ENCODE measurements around the gene FCAMR.

Gene FCAMR

DNA sequence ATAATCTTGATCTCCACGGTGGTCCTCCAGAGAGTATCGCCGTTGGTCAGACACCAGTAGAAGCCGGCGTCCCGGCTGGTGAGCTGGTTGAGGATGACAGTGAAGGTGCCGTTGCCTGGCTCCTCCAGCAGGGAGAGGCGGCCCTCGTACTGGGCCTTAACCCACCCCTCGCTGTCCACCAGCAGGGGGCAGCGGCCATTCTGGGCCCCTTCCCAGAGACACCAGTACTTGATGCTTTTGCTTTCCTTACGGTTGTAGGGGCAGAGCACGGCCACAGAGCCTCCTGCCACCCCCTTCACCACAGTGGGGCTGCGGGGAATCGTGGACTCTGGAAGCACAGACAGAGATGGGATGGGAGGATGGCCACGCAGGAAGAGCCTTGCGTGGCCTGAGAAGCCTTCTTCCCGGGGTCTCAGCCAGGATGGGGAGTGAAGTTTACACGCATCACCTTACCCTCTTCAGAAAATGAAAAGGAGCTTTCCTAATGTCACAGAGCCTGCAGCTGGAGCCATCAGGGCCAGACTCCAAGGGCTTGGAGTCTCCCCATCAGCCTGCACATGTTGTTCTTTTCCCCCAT lies 34.7 kb downstream of the FCAMR start:
- ChIA-PET POLR2A (no interaction called here), CTCF (interaction anchor here (0.6 to 4.6 kb wide), 25 partner anchors 8 to 390 kb away, joined by 3 to 45 read pairs (median 3); partner anchors contain the start of genes DYRK3, FCMR and PIGR)
- H3K36me3 ChIP-seq (ENCODE audit: control insufficient read depth in 2 of 2, insufficient read depth in 1 of 2, low read length in 2 of 2), result no peaks in the 10 kb centered on the region
- H3K9me3 ChIP-seq (ENCODE audit: control insufficient read depth, insufficient read depth, low read depth, low read length), result no peaks in the 10 kb centered on the region
- no peak overlapping the region for H3K27ac ChIP-seq (ENCODE audit: extremely low read depth, low read depth, low read length)
- TF ChIP-seq ZBTB1 (tag by site-specific recombination; IDR thresholded peaks at IDR 0.05), result no peak
- TF ChIP-seq, protein P1, sequence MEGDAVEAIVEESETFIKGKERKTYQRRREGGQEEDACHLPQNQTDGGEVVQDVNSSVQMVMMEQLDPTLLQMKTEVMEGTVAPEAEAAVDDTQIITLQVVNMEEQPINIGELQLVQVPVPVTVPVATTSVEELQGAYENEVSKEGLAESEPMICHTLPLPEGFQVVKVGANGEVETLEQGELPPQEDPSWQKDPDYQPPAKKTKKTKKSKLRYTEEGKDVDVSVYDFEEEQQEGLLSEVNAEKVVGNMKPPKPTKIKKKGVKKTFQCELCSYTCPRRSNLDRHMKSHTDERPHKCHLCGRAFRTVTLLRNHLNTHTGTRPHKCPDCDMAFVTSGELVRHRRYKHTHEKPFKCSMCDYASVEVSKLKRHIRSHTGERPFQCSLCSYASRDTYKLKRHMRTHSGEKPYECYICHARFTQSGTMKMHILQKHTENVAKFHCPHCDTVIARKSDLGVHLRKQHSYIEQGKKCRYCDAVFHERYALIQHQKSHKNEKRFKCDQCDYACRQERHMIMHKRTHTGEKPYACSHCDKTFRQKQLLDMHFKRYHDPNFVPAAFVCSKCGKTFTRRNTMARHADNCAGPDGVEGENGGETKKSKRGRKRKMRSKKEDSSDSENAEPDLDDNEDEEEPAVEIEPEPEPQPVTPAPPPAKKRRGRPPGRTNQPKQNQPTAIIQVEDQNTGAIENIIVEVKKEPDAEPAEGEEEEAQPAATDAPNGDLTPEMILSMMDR (tag by site-specific recombination; IDR thresholded peaks at IDR 0.05), result peak; percentile 51; the same call in 1 of the 2 replicates
- no peak overlapping the region for H3K4me3 ChIP-seq (ENCODE audit: low read depth, low read length)
- no peaks in the 10 kb centered on the region for H3K4me1 ChIP-seq (ENCODE audit: control insufficient read depth, insufficient read depth, low read length)

DNA sequence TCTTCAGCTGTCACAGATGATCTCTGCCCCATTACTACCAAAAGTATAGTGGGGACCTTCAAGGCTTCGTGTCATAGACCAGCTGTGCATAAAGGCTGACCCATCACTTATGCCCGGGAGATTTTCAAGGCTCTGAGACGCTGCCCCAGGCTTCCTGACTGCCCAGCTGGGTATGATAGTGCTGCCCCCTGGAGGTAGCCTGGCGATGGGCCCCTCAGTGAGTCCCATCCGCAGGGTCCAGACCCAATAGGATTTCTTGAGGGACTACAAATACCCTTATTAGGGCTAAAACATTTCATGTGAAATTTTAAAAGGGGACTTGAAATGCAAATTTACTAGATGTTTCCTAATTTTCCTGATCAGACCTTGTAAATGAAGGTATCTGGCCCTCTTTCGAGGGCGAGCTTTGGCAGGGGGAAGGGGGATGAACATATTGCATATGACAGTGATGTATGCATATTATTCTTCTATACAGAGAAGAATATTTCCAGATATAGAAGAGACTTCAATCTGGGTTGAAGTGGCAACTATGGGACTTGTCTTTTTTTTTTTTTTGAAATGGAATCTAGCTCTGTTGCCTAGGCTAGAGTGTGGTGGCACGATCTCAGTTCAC lies 36.8 kb downstream of the FCAMR start:
- no peaks in the 10 kb centered on the region for H3K36me3 ChIP-seq (ENCODE audit: control insufficient read depth in 2 of 2, insufficient read depth in 1 of 2, low read length in 2 of 2)
- no peaks in the 10 kb centered on the region for H3K9me3 ChIP-seq (ENCODE audit: control insufficient read depth, insufficient read depth, low read depth, low read length)
- ChIA-PET CTCF (interaction anchor here (0.6 to 4.6 kb wide), 24 partner anchors 8 to 1036 kb away, joined by 3 to 45 read pairs (median 4); partner anchors contain the start of genes FCMR and PIGR), POLR2A (no interaction called here)
- H3K27ac ChIP-seq (ENCODE audit: extremely low read depth, low read depth, low read length), result no peak overlapping the region
- no peak for TF ChIP-seq FEZF1 (tag by site-specific recombination; IDR thresholded peaks at IDR 0.05)
- no peaks in the 10 kb centered on the region for H3K4me1 ChIP-seq (ENCODE audit: control insufficient read depth, insufficient read depth, low read length)
- H3K4me3 ChIP-seq (ENCODE audit: low read depth, low read length), result no peak overlapping the region

DNA sequence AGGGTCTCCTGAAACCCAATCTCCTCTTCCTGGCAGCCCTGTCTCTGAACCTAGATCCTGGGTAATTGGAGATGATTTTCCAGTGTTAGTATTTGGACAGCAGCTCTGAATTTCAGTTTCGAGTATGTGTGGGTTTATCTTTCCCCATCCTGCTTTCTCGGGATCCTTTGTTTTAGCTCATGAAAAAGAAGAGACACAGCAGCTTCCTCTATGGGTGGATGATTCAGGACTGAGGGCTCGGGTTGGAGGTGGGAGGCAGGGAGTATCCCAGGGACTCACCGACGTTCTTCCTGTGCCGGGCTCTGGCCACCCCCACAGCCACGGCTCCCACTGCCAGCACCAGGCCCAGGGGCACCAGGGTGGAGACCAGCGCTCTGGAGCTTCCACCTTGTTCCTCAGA lies 38.1 kb downstream of the FCAMR start:
- H3K4me3 ChIP-seq (ENCODE audit: low read depth, low read length), result no peak overlapping the region
- no peaks in the 10 kb centered on the region for H3K9me3 ChIP-seq (ENCODE audit: control insufficient read depth, insufficient read depth, low read depth, low read length)
- ChIA-PET CTCF (interaction anchor here (0.7 to 3.7 kb wide), 6 partner anchors 9 to 873 kb away, joined by 3 to 15 read pairs (median 4); no protein-coding TSS in a partner anchor), POLR2A (no interaction called here)
- H3K27ac ChIP-seq (ENCODE audit: extremely low read depth, low read depth, low read length), result no peak overlapping the region
- no peaks in the 10 kb centered on the region for H3K4me1 ChIP-seq (ENCODE audit: control insufficient read depth, insufficient read depth, low read length)
- no peaks in the 10 kb centered on the region for H3K36me3 ChIP-seq (ENCODE audit: control insufficient read depth in 2 of 2, insufficient read depth in 1 of 2, low read length in 2 of 2)
- no peak for TF ChIP-seq BCL11A (tag by site-specific recombination; IDR thresholded peaks at IDR 0.05; ENCODE audit: low read depth)
- TF ChIP-seq EGR2 (tag by site-specific recombination; IDR thresholded peaks at IDR 0.05; ENCODE audit: low read depth), result 0 out of 2 replicates have a peak, but pooled peaks have one; percentile 24

DNA sequence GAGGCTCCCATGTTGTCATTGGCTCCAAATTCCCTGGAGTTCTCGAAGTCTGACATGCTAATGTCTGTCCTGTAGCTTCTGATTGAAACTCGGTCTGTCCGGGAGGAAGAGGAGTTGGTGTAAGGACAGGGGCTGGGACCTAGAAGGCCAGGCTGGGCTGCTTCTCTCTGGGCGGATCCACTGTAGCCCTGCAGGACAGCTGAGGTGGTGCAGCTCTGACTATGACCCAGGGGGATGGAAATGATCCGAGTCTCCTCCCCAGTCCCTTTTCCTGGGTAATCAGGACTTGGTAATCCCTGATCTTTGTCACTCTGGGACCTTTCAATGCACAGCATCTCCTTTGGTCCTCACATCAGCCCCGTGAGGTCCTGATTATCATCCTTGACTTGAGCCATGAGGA lies 38.6 kb downstream of the FCAMR start:
- no peaks in the 10 kb centered on the region for H3K36me3 ChIP-seq (ENCODE audit: control insufficient read depth in 2 of 2, insufficient read depth in 1 of 2, low read length in 2 of 2)
- CTCF ChIA-PET, result interaction anchor here (0.6 to 3.7 kb wide), 7 partner anchors 10 to 872 kb away, joined by 3 to 15 read pairs (median 3); no protein-coding TSS in a partner anchor
- H3K4me3 ChIP-seq (ENCODE audit: low read depth, low read length), result no peak overlapping the region
- H3K4me1 ChIP-seq (ENCODE audit: control insufficient read depth, insufficient read depth, low read length), result no peaks in the 10 kb centered on the region
- TF ChIP-seq, protein P2, sequence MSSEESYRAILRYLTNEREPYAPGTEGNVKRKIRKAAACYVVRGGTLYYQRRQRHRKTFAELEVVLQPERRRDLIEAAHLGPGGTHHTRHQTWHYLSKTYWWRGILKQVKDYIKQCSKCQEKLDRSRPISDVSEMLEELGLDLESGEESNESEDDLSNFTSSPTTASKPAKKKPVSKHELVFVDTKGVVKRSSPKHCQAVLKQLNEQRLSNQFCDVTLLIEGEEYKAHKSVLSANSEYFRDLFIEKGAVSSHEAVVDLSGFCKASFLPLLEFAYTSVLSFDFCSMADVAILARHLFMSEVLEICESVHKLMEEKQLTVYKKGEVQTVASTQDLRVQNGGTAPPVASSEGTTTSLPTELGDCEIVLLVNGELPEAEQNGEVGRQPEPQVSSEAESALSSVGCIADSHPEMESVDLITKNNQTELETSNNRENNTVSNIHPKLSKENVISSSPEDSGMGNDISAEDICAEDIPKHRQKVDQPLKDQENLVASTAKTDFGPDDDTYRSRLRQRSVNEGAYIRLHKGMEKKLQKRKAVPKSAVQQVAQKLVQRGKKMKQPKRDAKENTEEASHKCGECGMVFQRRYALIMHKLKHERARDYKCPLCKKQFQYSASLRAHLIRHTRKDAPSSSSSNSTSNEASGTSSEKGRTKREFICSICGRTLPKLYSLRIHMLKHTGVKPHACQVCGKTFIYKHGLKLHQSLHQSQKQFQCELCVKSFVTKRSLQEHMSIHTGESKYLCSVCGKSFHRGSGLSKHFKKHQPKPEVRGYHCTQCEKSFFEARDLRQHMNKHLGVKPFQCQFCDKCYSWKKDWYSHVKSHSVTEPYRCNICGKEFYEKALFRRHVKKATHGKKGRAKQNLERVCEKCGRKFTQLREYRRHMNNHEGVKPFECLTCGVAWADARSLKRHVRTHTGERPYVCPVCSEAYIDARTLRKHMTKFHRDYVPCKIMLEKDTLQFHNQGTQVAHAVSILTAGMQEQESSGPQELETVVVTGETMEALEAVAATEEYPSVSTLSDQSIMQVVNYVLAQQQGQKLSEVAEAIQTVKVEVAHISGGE (tag by site-specific recombination; conservative IDR thresholded peaks at IDR 0.05; ENCODE audit: low read depth), result no peak
- TF ChIP-seq YY2 (tag by site-specific recombination; IDR thresholded peaks at IDR 0.05), result no peak
- TF ChIP-seq ZNF510 (tag by site-specific recombination; IDR thresholded peaks at IDR 0.05; ENCODE audit: insufficient replicate concordance), result no peak
- TF ChIP-seq TCF7L2 (IDR thresholded peaks at IDR 0.05; ENCODE audit: borderline replicate concordance, low read depth, low read length), result no peak
- TF ChIP-seq ZNF544 (tag by site-specific recombination; IDR thresholded peaks at IDR 0.05), result no peak
- TF ChIP-seq ZNF394 (tag by site-specific recombination; IDR thresholded peaks at IDR 0.05; ENCODE audit: borderline replicate concordance), result no peak
- POLR2A ChIA-PET, result no interaction called here
- no peak overlapping the region for H3K27ac ChIP-seq (ENCODE audit: extremely low read depth, low read depth, low read length)
- H3K9me3 ChIP-seq (ENCODE audit: control insufficient read depth, insufficient read depth, low read depth, low read length), result no peaks in the 10 kb centered on the region

Measured in HEK293 (cell line).